Effector memory CD4-positive, alpha-beta T cell (primary cell): ENCODE results near the gene ZSCAN12.
"Not testable (repeated sequence)": the region's sequence is repeated elsewhere in the genome, so short reads cannot be mapped to it uniquely, and the experiment has no call there.

Experiments
- DNase-seq, 3 donors: peaks; one replicate each; pipeline ENCODE4 v3.0.0-alpha.2; 2020
- H3K27ac ChIP-seq: 2 replicates; pipeline ENCODE4 v1.7.0; 2013; ENCODE audit warnings: mild to moderate bottlenecking, low read length, moderate library complexity; ENCODE audit not compliant: insufficient read depth, poor library complexity, severe bottlenecking
- H3K27me3 ChIP-seq: replicated peaks from 2 replicates; pipeline ENCODE4 v1.7.0; 2013; ENCODE audit warnings: mild to moderate bottlenecking, low read length; ENCODE audit not compliant: insufficient read depth, control insufficient read depth, poor library complexity, severe bottlenecking
- H3K36me3 ChIP-seq: 2 replicates; pipeline ENCODE4 v1.7.0; 2013; ENCODE audit warnings: mild to moderate bottlenecking, low read length, moderate library complexity; ENCODE audit not compliant: control insufficient read depth, insufficient read depth
- H3K4me1 ChIP-seq: 2 replicates; pipeline ENCODE4 v1.7.0; 2013; ENCODE audit warnings: low read length, mild to moderate bottlenecking; ENCODE audit not compliant: control insufficient read depth, insufficient read depth, poor library complexity, severe bottlenecking
- H3K4me3 ChIP-seq: 2 replicates; pipeline ENCODE4 v1.7.0; 2013; ENCODE audit warnings: low read length, low read depth, mild to moderate bottlenecking; ENCODE audit not compliant: insufficient read depth, poor library complexity, severe bottlenecking
- H3K9me3 ChIP-seq: 2 replicates; pipeline ENCODE4 v1.7.0; 2013; ENCODE audit warnings: mild to moderate bottlenecking, low read length, moderate library complexity; ENCODE audit not compliant: control insufficient read depth

The ZSCAN12 gene

DNA sequence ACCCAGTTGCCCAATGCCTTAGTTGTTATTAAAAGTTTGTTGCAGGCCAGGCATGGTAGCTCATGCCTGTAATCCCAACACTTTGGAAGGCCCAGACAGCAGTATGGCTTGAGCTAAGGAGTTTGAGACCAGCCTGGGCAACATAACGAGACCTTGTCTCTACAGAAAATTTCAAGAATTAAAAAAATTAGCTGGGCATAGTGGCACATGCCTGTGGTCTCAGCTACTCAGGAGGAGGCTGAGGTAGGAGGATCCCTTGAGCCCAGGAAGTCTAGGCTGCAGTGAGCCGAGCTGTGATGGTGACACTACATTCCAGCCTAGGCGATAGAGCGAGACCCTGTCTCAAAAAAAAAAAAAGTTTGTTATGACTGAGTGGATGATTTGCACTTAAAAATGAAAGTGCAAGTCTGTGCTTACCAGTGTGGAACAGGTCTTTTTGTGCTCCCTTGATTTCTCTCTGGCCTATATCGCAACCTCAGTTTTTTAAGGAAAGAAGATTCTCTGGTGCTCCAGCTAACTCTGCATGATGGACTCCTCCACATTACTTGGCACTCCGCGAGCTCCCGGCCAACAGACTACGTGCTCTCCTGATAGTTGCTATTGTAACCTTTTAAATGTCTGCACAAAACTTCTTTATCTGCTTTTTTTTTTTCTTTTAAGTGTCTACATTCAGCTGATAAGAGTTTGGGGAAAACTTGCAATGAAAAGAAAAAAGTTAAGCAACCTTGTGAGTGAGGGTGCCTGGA, 27.7 kb downstream of the ZSCAN12 start:
- no peak for DNase-seq
- H3K36me3 ChIP-seq, result no peaks in the 10 kb centered on the region
- no peak overlapping the region for H3K4me3 ChIP-seq
- no peaks in the 10 kb centered on the region for H3K4me1 ChIP-seq
- H3K27me3 ChIP-seq, result no peaks in the 10 kb centered on the region
- no peaks in the 10 kb centered on the region for H3K9me3 ChIP-seq
- H3K27ac ChIP-seq, result no peak overlapping the region

DNA sequence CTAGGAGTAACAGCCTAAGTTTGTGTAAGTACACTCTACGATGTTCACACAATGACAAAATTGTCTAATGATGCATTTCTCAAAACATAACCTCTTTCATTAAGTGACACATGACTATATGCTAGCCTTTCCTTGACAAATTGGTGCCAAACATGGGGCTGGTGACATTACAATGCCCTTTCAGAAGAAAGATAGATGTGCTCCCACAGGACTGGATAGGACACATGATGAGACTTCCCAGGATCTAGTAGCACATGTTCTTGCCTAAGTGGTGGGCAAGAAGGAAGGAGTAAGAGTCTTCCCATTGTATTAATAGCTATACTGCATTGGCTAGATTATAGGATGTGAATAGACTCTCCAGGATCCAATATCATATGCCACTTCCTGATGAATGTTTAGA, 28.3 kb downstream of the ZSCAN12 start:
- H3K4me1 ChIP-seq, result no peaks in the 10 kb centered on the region
- no peaks in the 10 kb centered on the region for H3K36me3 ChIP-seq
- no peak overlapping the region for H3K27ac ChIP-seq
- H3K4me3 ChIP-seq, result no peak overlapping the region
- DNase-seq, result no peak
- no peaks in the 10 kb centered on the region for H3K27me3 ChIP-seq
- H3K9me3 ChIP-seq, result no peaks in the 10 kb centered on the region

DNA sequence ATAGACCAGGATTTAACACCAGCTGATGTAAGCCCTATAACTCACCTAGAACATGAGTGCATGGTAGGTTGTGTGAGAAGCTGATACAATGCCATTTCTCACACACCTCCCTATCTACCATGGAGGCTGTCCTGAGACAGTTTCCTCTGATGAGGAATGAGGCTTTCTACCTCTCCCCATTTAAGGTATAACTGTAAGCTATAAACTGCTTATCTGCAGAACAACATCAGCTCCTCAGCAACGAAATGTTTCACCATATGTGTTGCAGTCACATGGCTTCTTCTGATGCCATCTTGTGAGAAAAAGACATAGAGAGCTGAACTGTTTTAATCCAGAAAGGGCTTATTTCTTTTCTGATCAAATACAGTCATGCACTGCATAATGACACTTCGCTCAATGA, 29.1 kb downstream of the ZSCAN12 start:
- peaks cover 4% of the 10 kb centered on the region for H3K36me3 ChIP-seq
- no peak for DNase-seq
- H3K9me3 ChIP-seq, result no peaks in the 10 kb centered on the region
- no peak overlapping the region for H3K27ac ChIP-seq
- no peaks in the 10 kb centered on the region for H3K27me3 ChIP-seq
- H3K4me1 ChIP-seq, result no peaks in the 10 kb centered on the region
- H3K4me3 ChIP-seq, result no peak overlapping the region

DNA sequence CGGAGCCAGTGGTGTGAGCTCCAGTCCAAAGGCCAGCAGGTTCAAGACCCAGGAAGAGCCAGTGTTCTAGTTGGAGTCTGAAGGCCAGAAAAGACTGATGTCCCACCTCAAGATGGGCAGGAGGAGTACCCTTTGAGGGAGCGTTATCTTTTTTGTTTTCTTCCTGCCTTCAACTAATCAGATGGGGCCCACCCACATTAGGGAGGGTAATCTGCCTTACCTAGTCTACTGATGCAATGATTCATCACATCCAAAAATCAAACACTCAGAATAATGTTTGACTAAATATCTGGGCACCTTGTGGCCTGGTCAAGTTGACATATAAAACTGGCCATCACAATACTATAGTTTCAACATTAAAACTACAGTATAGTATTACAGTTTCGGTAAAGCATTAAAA, 30.1 kb downstream of the ZSCAN12 start:
- no peak overlapping the region for H3K4me3 ChIP-seq
- DNase-seq, result no peak
- no peaks in the 10 kb centered on the region for H3K9me3 ChIP-seq
- no peaks in the 10 kb centered on the region for H3K27me3 ChIP-seq
- H3K36me3 ChIP-seq, result peaks cover 8% of the 10 kb centered on the region
- H3K4me1 ChIP-seq, result no peaks in the 10 kb centered on the region
- H3K27ac ChIP-seq, result no peak overlapping the region

GRCh38 chr6:28368522-28368921, 31.0 kb downstream of the ZSCAN12 start:
- Histone ChIP-seq H3K4me3 (no peak overlapping the region), H3K9me3 (no peaks in the 10 kb centered on the region), H3K4me1 (no peaks in the 10 kb centered on the region), H3K36me3 (peaks cover 12% of the 10 kb centered on the region), H3K27ac (no peak overlapping the region), H3K27me3 (no peaks in the 10 kb centered on the region)
- no peak for DNase-seq

- not testable (repeated sequence) for H3K9me3 ChIP-seq, DNase-seq, H3K4me3 ChIP-seq
Measured at GRCh38 chr6:28365590-28365989, 34.0 kb downstream of the ZSCAN12 start.

GRCh38 chr6:28360961-28361360, 38.6 kb downstream of the ZSCAN12 start:
- DNase-seq, result no peak
- H3K9me3 ChIP-seq, result no peaks in the 10 kb centered on the region
- peaks cover 14% of the 10 kb centered on the region for H3K36me3 ChIP-seq
- H3K4me1 ChIP-seq, result no peaks in the 10 kb centered on the region
- no peak overlapping the region for H3K4me3 ChIP-seq
- H3K27me3 ChIP-seq, result no peaks in the 10 kb centered on the region
- H3K27ac ChIP-seq, result no peak overlapping the region

More at GRCh38 chr6:28365590-28365989, 34.0 kb downstream of the ZSCAN12 start:
- not testable (repeated sequence) for H3K27ac ChIP-seq, H3K4me1 ChIP-seq, H3K27me3 ChIP-seq
- peaks cover 14% of the 10 kb centered on the region for H3K36me3 ChIP-seq

GRCh38 chr6:28359562-28359961, 40.0 kb downstream of the ZSCAN12 start:
- not testable (repeated sequence) for DNase-seq, H3K36me3 ChIP-seq, H3K27me3 ChIP-seq, H3K27ac ChIP-seq, H3K4me1 ChIP-seq, H3K9me3 ChIP-seq, H3K4me3 ChIP-seq

- DNase-seq, result no peak
- H3K27ac ChIP-seq, result no peak overlapping the region
Measured at GRCh38 chr6:28357036-28357435, 42.5 kb downstream of the ZSCAN12 start.

GRCh38 chr6:28356666-28357020, 42.9 kb downstream of the ZSCAN12 start:
- Histone ChIP-seq H3K9me3 (no peaks in the 10 kb centered on the region), H3K4me3 (no peak overlapping the region), H3K4me1 (no peaks in the 10 kb centered on the region), H3K36me3 (no peaks in the 10 kb centered on the region), H3K27ac (no peak overlapping the region), H3K27me3 (no peaks in the 10 kb centered on the region)
- DNase-seq, result no peak

More at GRCh38 chr6:28357036-28357435, 42.5 kb downstream of the ZSCAN12 start:
- Histone ChIP-seq H3K9me3 (no peaks in the 10 kb centered on the region), H3K27me3 (no peaks in the 10 kb centered on the region), H3K4me1 (no peaks in the 10 kb centered on the region), H3K4me3 (no peak overlapping the region), H3K36me3 (no peaks in the 10 kb centered on the region)
